BJ (cell line): ENCODE measurements around the gene CNOT8. TPM values are rescaled to one million over a fixed set of nuclear protein-coding genes. Genes with fewer than 3 reads are reported as not detected.
A peak's percentile ranks its signal among the peaks of the same experiment; 100 is the strongest.
"Not testable (repeated sequence)": the region's sequence is repeated elsewhere in the genome, so short reads cannot be mapped to it uniquely, and the experiment has no call there.

ENCODE experiments used
- CTCF ChIA-PET: fragments of 350-600 bp; formaldehyde crosslinking; extraction: SDS; loops from one replicate; lab custom pipeline; 2021; ENCODE audit warnings: antibody characterized with exemption, inconsistent platforms; lab: Yijun Ruan, JAX
- POLR2A ChIA-PET: fragments of 300-600 bp; sonication (Branson Sonifier 250); formaldehyde crosslinking; extraction: SDS; loops from one replicate; lab custom pipeline; 2021; ENCODE audit warnings: antibody characterized with exemption; lab: Charles Lee
- DNase-seq: peaks from one replicate; pipeline ENCODE4 v3.0.0-alpha.2; 2011; ENCODE audit warnings: low read depth
- H3K27me3 ChIP-seq: 2 replicates; pipeline ENCODE4 v1.6.0; 2011; ENCODE audit warnings: low read length; ENCODE audit not compliant: control insufficient read depth, insufficient read depth
- H3K36me3 ChIP-seq: 2 replicates; pipeline ENCODE4 v1.5.1; 2011; ENCODE audit warnings: low read length; ENCODE audit not compliant: control insufficient read depth, insufficient read depth
- H3K4me3 ChIP-seq: 2 replicates; pipeline ENCODE4 v1.5.1; 2011; ENCODE audit warnings: low read depth, mild to moderate bottlenecking, control low read depth, low read length
- polyA plus RNA-seq: library from polyadenylated mRNA; depleted of rRNA; stranded (reverse); fragments of >200 nt; gene quantifications from 2 replicates; pipeline ENCODE4 v1.2.3, GENCODE V29; 2011
- TF ChIP-seq, protein P1 (sequence below): IDR thresholded peaks from 2 replicates; pipeline ENCODE4 v1.5.1; 2011; ENCODE audit warnings: low read depth, mild to moderate bottlenecking, control low read depth, inconsistent platforms, low read length, moderate library complexity; ENCODE audit not compliant: insufficient read depth

The CNOT8 gene
- polyA plus RNA-seq, 1 experiment, result 38.8 TPM

DNA sequence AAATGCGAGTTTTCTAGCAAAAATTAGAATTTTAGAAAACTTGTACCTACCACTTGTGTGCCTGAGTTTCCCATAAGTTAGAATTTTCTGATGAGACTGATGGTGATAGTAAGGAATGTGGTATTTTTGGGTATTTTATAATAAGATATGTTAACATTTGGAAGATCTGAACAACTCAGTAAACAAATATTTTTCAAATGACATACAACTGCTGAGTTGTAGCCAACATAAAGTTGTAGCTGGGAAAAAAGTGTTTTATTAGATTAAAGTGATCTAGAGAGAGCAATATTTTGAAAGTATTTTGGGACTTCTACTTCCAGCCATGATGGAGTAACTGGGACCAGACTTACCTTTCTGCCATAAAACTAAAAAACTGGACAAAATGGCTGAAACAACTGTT, 41.6 kb downstream of the CNOT8 start:
- H3K27me3 ChIP-seq, result no peaks in the 10 kb centered on the region
- ChIA-PET CTCF (interaction anchor here (1.5 kb wide), 1 partner anchor 10 kb away, joined by 6 read pairs; no protein-coding TSS in a partner anchor), POLR2A (no interaction called here)
- H3K36me3 ChIP-seq, result peaks cover 2% of the 10 kb centered on the region
- H3K4me3 ChIP-seq, result no peak overlapping the region
- peak; percentile 38 for DNase-seq
- TF ChIP-seq, protein P1, sequence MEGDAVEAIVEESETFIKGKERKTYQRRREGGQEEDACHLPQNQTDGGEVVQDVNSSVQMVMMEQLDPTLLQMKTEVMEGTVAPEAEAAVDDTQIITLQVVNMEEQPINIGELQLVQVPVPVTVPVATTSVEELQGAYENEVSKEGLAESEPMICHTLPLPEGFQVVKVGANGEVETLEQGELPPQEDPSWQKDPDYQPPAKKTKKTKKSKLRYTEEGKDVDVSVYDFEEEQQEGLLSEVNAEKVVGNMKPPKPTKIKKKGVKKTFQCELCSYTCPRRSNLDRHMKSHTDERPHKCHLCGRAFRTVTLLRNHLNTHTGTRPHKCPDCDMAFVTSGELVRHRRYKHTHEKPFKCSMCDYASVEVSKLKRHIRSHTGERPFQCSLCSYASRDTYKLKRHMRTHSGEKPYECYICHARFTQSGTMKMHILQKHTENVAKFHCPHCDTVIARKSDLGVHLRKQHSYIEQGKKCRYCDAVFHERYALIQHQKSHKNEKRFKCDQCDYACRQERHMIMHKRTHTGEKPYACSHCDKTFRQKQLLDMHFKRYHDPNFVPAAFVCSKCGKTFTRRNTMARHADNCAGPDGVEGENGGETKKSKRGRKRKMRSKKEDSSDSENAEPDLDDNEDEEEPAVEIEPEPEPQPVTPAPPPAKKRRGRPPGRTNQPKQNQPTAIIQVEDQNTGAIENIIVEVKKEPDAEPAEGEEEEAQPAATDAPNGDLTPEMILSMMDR, result no peak

DNA sequence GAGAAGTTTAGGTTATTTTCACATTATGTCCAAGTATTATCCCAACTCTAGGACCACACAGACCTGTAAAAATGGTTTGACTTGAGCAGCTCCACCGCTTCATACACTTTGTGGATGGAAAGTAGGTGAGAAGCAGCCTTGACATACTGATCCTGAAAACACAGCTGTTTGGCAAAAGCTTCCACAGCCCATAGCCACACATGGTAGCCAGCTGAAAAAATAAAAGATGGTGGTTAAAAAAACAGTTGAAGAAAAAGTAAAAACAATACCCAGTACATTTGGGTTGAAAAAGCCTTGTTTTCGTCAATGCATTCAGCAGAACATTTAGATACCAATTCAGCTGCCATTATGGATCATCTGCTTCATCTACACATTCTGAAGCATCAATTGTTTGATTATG, 42.8 kb downstream of the CNOT8 start:
- TF ChIP-seq, protein P1, result no peak
- no peak for DNase-seq
- CTCF ChIA-PET, result interaction anchor here (1.5 kb wide), 1 partner anchor 8 kb away, joined by 6 read pairs; no protein-coding TSS in a partner anchor
- Histone ChIP-seq H3K36me3 (peaks cover 2% of the 10 kb centered on the region), H3K4me3 (no peak overlapping the region), H3K27me3 (no peaks in the 10 kb centered on the region)
- POLR2A ChIA-PET, result no interaction called here

DNA sequence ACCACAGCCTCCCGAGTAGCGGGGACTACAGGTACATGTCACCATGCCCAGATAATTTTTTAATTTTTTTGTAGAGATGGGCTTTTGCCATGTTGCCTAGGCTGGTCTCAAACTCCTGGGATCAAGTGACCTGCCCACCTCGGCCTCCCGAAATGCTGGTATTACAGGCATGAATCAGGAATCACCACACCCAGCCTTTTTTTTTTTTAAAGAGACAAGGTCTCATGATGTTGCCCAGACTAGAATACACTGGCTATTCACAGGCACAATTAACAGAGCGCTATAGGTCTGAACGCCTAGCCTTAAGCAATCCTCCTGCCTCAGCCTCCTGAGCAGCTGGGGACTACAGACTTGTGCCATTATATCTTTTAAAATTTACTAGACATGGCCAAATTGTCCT, 43.5 kb downstream of the CNOT8 start:
- no peaks in the 10 kb centered on the region for H3K27me3 ChIP-seq
- TF ChIP-seq, protein P1, result no peak
- no peak overlapping the region for H3K4me3 ChIP-seq
- CTCF ChIA-PET, result interaction anchor here (1.3 to 1.5 kb wide), 2 partner anchors 8 to 26 kb away, joined by 5 to 6 read pairs; no protein-coding TSS in a partner anchor
- H3K36me3 ChIP-seq, result peaks cover 2% of the 10 kb centered on the region
- POLR2A ChIA-PET, result no interaction called here
- DNase-seq, result no peak

DNA sequence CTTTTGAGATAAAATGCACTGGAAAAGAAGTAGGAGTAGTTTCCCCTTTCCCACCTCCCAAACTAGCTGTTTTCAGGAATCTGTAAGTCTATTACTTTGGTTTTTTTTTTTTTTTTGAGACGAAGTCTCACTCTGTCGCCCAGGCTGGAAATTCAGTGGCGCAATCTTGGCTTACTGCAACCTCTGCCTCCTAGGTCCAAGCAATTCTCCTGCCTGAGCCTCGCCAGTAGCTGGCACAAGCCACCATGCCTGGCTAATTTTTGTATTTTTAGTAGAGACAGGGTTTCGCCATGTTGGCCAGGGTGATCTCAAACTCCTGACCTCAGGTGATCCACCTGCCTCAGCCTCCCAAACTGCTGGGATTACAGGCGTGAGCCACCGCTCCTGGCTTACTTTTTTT, 47.2 kb downstream of the CNOT8 start:
- H3K36me3 ChIP-seq, H3K4me3 ChIP-seq, POLR2A ChIA-PET, DNase-seq, H3K27me3 ChIP-seq: not testable (repeated sequence)
- CTCF ChIA-PET, result interaction anchor here (0.6 to 0.7 kb wide), 3 partner anchors 11 to 256 kb away, joined by 3 read pairs; no protein-coding TSS in a partner anchor

DNA sequence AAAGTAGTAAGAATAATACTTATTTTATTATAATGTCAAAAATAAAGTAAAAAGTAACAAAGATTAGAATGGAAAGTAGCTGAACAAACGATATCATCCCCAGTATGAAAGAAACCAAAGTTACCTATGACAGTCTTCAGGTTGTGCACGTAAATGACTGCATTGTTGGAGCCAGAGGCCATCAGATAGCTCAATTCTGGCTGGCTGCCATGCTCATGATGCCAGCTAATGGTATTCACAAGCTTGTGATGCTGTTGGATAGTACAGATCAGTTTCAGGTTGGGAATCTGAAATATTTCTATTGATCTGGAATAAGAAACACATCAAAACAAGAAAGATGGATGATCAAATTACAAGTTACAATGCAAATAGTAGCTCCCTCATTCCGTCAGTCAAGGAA, 58.4 kb downstream of the CNOT8 start:
- H3K36me3 ChIP-seq, result peaks cover 5% of the 10 kb centered on the region; the same call in 1 of the 2 replicates
- no peak overlapping the region for H3K4me3 ChIP-seq
- H3K27me3 ChIP-seq, result no peaks in the 10 kb centered on the region
- ChIA-PET CTCF (interaction anchor here (0.6 to 1.2 kb wide), 3 partner anchors 11 to 12 kb away, joined by 3 read pairs; no protein-coding TSS in a partner anchor), POLR2A (interaction anchor here (0.5 kb wide), 1 partner anchor 314 kb away, joined by 3 read pairs; no protein-coding TSS in a partner anchor)
- TF ChIP-seq, protein P1, result no peak
- no peak for DNase-seq

DNA sequence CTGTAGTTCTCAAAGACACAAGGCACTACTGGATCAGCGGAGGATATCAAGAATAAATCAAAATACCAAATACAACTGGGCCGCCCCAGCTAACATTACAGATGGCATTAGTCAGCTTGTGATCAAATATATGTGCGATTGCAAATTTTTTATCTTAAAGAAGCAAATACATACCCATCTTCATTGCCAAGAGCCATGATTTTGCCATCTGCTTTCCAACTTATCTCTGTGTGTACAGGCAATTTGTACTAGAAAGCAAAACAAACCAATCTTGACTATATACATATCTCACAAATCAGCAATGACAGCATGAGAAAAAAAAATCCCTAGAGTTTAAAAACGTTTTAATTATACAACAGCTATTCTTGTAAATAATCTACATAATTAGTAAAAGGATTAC, 59.3 kb downstream of the CNOT8 start:
- no peak overlapping the region for H3K4me3 ChIP-seq
- TF ChIP-seq, protein P1, result no peak
- no peak for DNase-seq
- ChIA-PET POLR2A (no interaction called here), CTCF (no interaction called here)
- no peaks in the 10 kb centered on the region for H3K27me3 ChIP-seq
- peaks cover 4% of the 10 kb centered on the region; the same call in 1 of the 2 replicates for H3K36me3 ChIP-seq
